DMS79 (cell line): ENCODE results near the gene CCDC171.

Experiments
- DNase-seq: peaks from one replicate; lab custom pipeline; 2025; lab: John Stamatoyannopoulos, UW

Gene CCDC171

GRCh38 chr9:16000811-16001210 lies 448.0 kb downstream of the CCDC171 start:
- DNase-seq, result no peak

GRCh38 chr9:16001856-16002255 lies 449.0 kb downstream of the CCDC171 start:
- DNase-seq, result no peak

GRCh38 chr9:16002816-16003215 lies 450.0 kb downstream of the CCDC171 start:
- DNase-seq, result no peak

DNA sequence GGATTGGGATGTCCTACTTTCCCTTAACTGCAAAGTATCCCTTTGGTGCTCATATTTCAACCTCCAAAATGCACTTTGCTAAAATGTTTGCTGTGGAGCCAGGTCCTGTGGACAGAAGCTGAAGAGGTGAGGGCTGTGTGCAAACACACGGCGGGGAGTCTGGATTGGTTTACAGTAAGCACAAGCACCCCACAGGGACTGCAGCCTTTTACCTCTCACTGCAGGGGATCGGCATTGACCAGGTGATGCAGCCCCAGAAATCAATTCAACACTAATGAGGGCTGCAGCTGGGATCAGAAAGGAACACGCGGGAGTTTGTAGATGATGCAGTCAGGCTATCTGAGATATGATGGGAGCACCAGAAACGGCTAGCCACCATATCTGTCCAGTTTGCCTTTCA lies 450.9 kb downstream of the CCDC171 start:
- no peak for DNase-seq

DNA sequence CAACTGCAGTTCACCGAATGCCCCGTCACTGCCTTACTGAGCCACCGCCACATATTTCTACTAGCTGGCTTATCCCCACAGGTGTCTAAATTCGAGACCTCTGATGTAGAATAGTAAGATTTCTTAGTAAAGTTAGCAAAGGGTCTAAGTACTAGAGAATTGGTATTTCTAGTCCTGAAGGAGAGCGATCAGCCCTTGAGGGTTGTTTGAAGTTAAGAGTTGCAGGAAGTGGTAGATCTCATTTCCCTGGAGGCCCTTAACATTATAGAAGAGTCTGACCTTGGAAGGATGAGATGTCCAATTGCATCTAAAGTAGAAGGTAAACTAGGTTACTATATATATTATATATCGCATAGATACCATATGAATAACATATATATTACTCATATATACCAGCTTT lies 451.8 kb downstream of the CCDC171 start:
- DNase-seq, result no peak

GRCh38 chr9:16010221-16010620 lies 457.4 kb downstream of the CCDC171 start:
- DNase-seq, result no peak

DNA sequence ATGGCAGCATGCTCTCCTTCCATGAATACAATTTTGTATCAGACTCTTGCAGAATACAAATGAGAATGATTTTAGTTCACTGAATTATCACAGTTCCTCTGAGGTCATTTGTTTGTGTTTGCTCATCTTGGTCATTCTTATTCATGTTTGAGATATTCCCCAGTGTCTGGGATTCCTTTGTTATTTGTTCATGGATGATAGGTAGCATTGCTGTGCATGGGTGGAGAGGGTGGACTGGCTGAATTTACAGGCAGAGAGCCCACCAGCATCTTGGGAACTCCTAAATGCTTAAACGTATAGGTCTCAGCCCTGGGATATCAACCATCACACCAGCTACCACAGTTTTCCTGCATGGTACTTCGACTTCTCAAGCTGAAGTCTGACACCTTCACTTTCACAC lies 459.8 kb downstream of the CCDC171 start:
- DNase-seq, result no peak

- no peak for DNase-seq
Observed at GRCh38 chr9:16013366-16013765, 460.5 kb downstream of the CCDC171 start.

DNA sequence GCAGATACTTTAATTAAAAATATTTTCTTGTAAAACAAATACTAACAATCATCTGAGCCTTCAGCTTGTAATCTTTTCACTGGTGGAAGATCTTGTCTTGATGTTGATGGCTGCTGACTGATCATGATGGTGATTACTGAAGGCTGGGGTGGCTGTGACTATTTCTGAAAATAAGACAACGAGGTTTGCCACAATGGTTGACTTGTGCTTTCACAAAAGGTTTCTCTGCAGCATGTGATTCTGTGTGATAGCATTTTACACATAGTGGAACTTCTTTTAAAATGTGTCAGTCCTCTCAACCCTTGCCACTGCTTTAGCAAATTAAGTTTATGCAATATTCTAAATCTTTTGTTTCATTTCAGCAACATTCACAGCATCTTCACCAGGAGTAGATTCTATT lies 461.0 kb downstream of the CCDC171 start:
- no peak for DNase-seq

DNA sequence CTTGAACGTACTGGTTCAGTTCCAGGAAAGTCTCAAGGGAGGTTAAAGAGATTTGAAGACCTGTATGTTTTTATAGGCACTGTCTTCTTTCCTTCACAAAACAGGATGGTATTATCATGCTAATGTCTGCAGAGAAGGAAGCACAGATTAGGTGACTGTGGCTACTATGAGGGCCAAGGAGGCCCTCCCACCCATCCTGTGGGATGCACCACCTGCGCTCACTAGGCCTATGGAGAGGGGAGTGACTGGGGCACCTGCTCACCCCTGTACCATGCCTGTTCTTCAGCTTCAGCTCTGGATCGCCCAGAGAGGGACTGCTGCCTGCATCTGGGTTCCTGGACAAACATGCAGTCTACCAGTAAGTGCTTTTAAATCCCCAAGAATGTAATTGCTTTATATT lies 469.4 kb downstream of the CCDC171 start:
- DNase-seq, result no peak

GRCh38 chr9:16023446-16023845 lies 470.6 kb downstream of the CCDC171 start:
- DNase-seq, result no peak
